Mesendoderm (in vitro differentiated cells): ENCODE data around the gene MGAT5B.
"Not testable (repeated sequence)": the region's sequence is repeated elsewhere in the genome, so short reads cannot be mapped to it uniquely, and the experiment has no call there.

Experiments used
- DNase-seq: peaks from one replicate; pipeline ENCODE4 v3.0.0; 2013
- H2AK5ac ChIP-seq: 2 replicates; pipeline ENCODE4 v1.6.1; 2013; ENCODE audit warnings: low read length, inconsistent platforms
- H2BK120ac ChIP-seq: 2 replicates; pipeline ENCODE4 v1.6.1; 2013; ENCODE audit warnings: low read depth, mild to moderate bottlenecking, low read length, moderate library complexity, mixed read lengths
- H2BK15ac ChIP-seq: replicated peaks from 2 replicates; pipeline ENCODE4 v1.6.1; 2013; ENCODE audit warnings: low read depth, mild to moderate bottlenecking, moderate library complexity
- H2BK5ac ChIP-seq: 2 replicates; pipeline ENCODE4 v1.6.1; 2013; ENCODE audit warnings: low read length, inconsistent platforms
- H3K18ac ChIP-seq: 2 replicates; pipeline ENCODE4 v1.6.1; 2013; ENCODE audit warnings: mild to moderate bottlenecking, low read length, mixed read lengths
- H3K23ac ChIP-seq: one replicate; pipeline ENCODE4 v1.6.1; 2013; ENCODE audit warnings: low read length
- H3K27ac ChIP-seq: 2 replicates; pipeline ENCODE4 v1.5.1; 2013; ENCODE audit warnings: low read depth, mild to moderate bottlenecking, inconsistent platforms, low read length, moderate library complexity
- H3K27me3 ChIP-seq: 2 replicates; pipeline ENCODE4 v1.6.1; 2013; ENCODE audit warnings: low read length, control low read depth, mild to moderate bottlenecking, inconsistent platforms; ENCODE audit not compliant: insufficient read depth, poor library complexity
- H3K36me3 ChIP-seq: 2 replicates; pipeline ENCODE4 v1.6.1; 2013; ENCODE audit warnings: low read length, inconsistent platforms; ENCODE audit not compliant: control insufficient read depth, insufficient read depth
- H3K4ac ChIP-seq: one replicate; pipeline ENCODE4 v1.6.1; 2013; ENCODE audit warnings: low read depth, mild to moderate bottlenecking, low read length, moderate library complexity
- H3K4me1 ChIP-seq: 2 replicates; pipeline ENCODE4 v1.6.1; 2013; ENCODE audit warnings: low read depth, low read length, inconsistent platforms; ENCODE audit not compliant: control insufficient read depth
- H3K4me2 ChIP-seq: 2 replicates; pipeline ENCODE4 v1.6.1; 2013; ENCODE audit warnings: low read length
- H3K4me3 ChIP-seq: 2 replicates; pipeline ENCODE4 v1.5.1; 2013; ENCODE audit warnings: mild to moderate bottlenecking, low read length
- H3K56ac ChIP-seq: one replicate; pipeline ENCODE4 v1.6.1; 2013; ENCODE audit warnings: low read length
- H3K79me1 ChIP-seq: 2 replicates; pipeline ENCODE4 v1.6.1; 2013; ENCODE audit warnings: low read length, inconsistent platforms
- H3K79me2 ChIP-seq: 2 replicates; pipeline ENCODE4 v1.6.1; 2013; ENCODE audit warnings: mild to moderate bottlenecking, low read length; ENCODE audit not compliant: control insufficient read depth, insufficient read depth
- H3K9ac ChIP-seq: 2 replicates; pipeline ENCODE4 v1.6.1; 2013; ENCODE audit warnings: low read length, inconsistent platforms
- H4K5ac ChIP-seq: one replicate; pipeline ENCODE4 v1.6.1; 2013; ENCODE audit warnings: low read length
- H4K8ac ChIP-seq: one replicate; pipeline ENCODE4 v1.6.1; 2013; ENCODE audit warnings: low read depth, mild to moderate bottlenecking, control low read depth, low read length, moderate library complexity
- WGBS: extraction: QIAGEN DNeasy Blood & Tissue Kit; methylation state at CpG from one replicate; pipeline ENCODE4 v1.1.7; 2013; ENCODE audit warnings: low lambda C conversion rate, missing lambda C conversion rate; ENCODE audit not compliant: insufficient coverage; ENCODE audit errors: extremely low coverage; 5-methylcytosine and 5-hydroxymethylcytosine counted together

Gene MGAT5B

DNA sequence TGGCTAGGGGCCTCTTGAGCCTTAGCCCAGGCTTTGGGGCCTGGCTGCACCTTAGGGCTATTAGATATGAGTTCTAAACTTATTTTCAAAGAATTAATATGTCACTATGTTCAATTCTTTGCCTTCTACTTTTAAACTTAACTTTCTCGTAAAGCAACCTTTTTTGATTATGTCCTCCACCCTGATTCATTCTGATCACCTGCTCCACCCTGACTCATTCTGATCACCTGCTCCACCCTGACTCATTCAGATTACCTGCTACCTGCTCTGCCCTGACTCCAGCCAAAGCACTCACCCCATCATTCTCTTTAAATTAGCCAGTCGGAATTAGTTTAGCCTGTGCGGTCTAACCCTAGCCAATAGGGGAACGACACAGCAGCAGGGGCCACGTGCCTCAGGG lies 102.0 kb downstream of the MGAT5B start:
- H3K4me1 ChIP-seq, H2BK15ac ChIP-seq, H3K4me3 ChIP-seq, H3K79me1 ChIP-seq, H3K23ac ChIP-seq, H3K4me2 ChIP-seq, DNase-seq, H3K4ac ChIP-seq, H3K27me3 ChIP-seq, H4K8ac ChIP-seq, H3K79me2 ChIP-seq, H3K18ac ChIP-seq, H2BK5ac ChIP-seq, H2BK120ac ChIP-seq, H2AK5ac ChIP-seq, H3K27ac ChIP-seq, H4K5ac ChIP-seq, H3K36me3 ChIP-seq: not testable (repeated sequence)
- WGBS: no CpG with 5 or more reads among the region's 5 CpGs
- peak overlapping the region; percentile 67 for H3K9ac ChIP-seq
- H3K56ac ChIP-seq: peak overlapping the region; percentile 81

DNA sequence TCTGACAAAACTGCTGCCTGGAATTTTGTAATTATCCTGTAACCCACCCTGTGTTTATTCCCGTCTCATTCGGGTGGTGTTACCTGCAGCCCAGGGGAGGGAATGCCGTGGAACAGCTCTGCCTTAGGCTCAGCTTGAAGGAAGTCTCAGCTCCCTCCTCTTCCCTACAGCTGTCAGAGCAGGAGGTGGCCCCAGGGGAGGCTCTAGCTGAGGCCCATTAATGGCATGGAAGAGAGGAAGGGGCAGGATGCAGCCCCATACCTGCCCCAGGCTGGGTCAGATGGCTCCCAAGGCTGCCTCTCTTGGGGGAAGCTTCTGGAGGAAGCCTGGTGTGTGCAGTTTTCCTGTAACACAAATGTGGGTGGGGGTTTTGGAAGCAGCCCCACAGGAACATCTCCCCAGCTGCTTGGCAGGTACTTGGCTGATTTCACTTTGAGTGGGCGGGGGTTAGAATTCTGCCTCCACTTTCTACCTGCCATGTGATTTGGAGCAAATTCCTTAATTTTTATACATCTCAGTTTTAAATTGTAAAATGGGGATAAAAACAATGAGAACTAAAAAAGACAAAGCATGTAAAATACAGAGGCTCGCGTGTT lies 103.9 kb downstream of the MGAT5B start:
- Histone ChIP-seq H3K56ac (no peak overlapping the region), H3K9ac (no peak overlapping the region), H3K4me1 (peaks cover 2% of the 10 kb centered on the region), H3K23ac (no peak overlapping the region), H3K18ac (no peak overlapping the region), H2BK15ac (no peak overlapping the region), H3K27me3 (no peaks in the 10 kb centered on the region), H2AK5ac (no peak overlapping the region), H2BK120ac (no peak overlapping the region), H3K27ac (no peak overlapping the region), H3K79me1 (no peaks in the 10 kb centered on the region), H3K4ac (no peak overlapping the region), H2BK5ac (no peak overlapping the region), H3K36me3 (no peaks in the 10 kb centered on the region), H3K4me3 (no peak overlapping the region), H3K79me2 (no peaks in the 10 kb centered on the region), H3K4me2 (no peak overlapping the region), H4K5ac (no peak overlapping the region), H4K8ac (no peak overlapping the region)
- WGBS: no CpG with 5 or more reads among the region's 6 CpGs
- peak; percentile 32 for DNase-seq

DNA sequence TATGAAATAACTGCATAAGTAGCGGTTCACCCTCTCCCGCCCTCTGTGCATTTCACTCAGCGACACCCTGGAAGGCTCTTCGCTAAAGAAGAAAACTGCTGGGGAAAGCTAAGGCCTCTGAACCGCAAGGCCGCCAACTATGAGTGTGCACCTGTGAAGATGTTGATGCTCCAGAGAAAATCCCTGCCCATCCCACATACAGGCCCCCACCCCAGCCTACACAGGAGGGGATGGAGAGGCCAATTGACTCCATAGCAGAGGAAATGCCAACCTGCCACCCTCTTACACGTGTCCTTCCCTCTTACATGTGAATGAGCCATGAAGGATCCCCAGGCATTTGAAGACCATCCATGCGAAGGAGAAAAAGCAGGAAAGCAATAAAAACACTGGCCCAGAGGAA lies 104.8 kb downstream of the MGAT5B start:
- Histone ChIP-seq H3K27me3 (no peaks in the 10 kb centered on the region), H3K36me3 (no peaks in the 10 kb centered on the region), H3K27ac (no peak overlapping the region), H3K4me3 (no peak overlapping the region), H2BK5ac (no peak overlapping the region), H4K5ac (no peak overlapping the region), H3K4me1 (peaks cover 2% of the 10 kb centered on the region), H3K4ac (no peak overlapping the region), H3K79me2 (no peaks in the 10 kb centered on the region), H3K79me1 (no peaks in the 10 kb centered on the region), H2BK120ac (no peak overlapping the region), H3K23ac (no peak overlapping the region), H3K4me2 (no peak overlapping the region), H3K56ac (no peak overlapping the region), H3K9ac (no peak overlapping the region), H4K8ac (no peak overlapping the region), H2AK5ac (no peak overlapping the region), H2BK15ac (no peak overlapping the region), H3K18ac (no peak overlapping the region)
- DNase-seq: no peak
- WGBS: no CpG with 5 or more reads among the region's 8 CpGs

DNA sequence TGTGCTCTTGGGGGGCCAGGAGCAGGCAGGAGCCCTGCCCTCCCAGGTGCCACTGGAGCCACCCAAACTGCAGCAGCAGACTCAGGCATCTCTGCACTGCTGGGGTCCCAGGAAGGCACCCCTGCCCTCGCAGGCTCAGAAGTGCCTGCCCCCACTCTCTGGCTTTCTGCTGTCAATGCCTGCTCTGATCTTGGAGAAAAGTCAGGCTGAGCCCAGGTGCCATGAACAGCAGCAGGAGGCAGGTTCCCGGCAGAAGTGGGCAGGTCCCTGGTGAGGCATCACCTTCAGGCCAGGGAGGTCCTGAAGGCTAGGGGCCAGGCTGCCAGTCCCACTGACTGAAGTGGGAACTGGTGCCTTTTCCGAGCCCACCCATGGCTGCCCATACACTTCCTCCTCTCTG lies 106.5 kb downstream of the MGAT5B start:
- DNase-seq: no peak
- Histone ChIP-seq H3K9ac (no peak overlapping the region), H2BK15ac (no peak overlapping the region), H3K4ac (no peak overlapping the region), H4K8ac (no peak overlapping the region), H2BK5ac (no peak overlapping the region), H3K23ac (no peak overlapping the region), H3K36me3 (no peaks in the 10 kb centered on the region), H3K4me2 (no peak overlapping the region), H3K27me3 (no peaks in the 10 kb centered on the region), H2AK5ac (no peak overlapping the region), H3K18ac (no peak overlapping the region), H4K5ac (no peak overlapping the region), H3K79me1 (no peaks in the 10 kb centered on the region), H3K27ac (no peak overlapping the region), H3K4me1 (peaks cover 2% of the 10 kb centered on the region), H2BK120ac (no peak overlapping the region), H3K56ac (no peak overlapping the region), H3K4me3 (no peak overlapping the region), H3K79me2 (no peaks in the 10 kb centered on the region)
- no CpG with 5 or more reads among the region's 3 CpGs for WGBS

DNA sequence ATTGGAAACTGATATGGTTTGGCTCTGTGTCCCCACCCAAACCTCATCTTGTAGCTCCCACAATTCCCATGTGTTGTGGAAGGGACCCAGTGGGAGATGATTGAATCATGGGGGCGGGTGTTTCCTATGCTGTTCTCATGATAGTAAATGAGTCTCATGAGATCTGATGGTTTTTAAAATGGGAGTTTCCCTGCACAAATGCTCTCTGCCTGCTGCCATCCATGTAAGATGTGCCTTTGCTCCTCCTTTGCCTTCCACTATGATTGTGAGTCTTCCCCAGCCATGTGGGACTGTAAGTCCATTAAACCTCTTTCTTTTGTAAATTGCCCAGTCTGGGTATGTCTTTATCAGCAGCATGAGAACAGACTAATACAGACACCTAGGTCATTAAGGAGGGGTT lies 109.8 kb downstream of the MGAT5B start:
- H3K27me3 ChIP-seq, H3K4ac ChIP-seq, H3K4me1 ChIP-seq, H3K56ac ChIP-seq, H3K79me2 ChIP-seq, H3K36me3 ChIP-seq, H4K8ac ChIP-seq, H2AK5ac ChIP-seq, H2BK5ac ChIP-seq, H3K4me2 ChIP-seq, H3K27ac ChIP-seq, H3K4me3 ChIP-seq, H3K79me1 ChIP-seq, H3K23ac ChIP-seq, H2BK120ac ChIP-seq, H3K9ac ChIP-seq, H2BK15ac ChIP-seq, H3K18ac ChIP-seq, DNase-seq, H4K5ac ChIP-seq: not testable (repeated sequence)
- WGBS: no CpG with 5 or more reads among the region's 1 CpG

DNA sequence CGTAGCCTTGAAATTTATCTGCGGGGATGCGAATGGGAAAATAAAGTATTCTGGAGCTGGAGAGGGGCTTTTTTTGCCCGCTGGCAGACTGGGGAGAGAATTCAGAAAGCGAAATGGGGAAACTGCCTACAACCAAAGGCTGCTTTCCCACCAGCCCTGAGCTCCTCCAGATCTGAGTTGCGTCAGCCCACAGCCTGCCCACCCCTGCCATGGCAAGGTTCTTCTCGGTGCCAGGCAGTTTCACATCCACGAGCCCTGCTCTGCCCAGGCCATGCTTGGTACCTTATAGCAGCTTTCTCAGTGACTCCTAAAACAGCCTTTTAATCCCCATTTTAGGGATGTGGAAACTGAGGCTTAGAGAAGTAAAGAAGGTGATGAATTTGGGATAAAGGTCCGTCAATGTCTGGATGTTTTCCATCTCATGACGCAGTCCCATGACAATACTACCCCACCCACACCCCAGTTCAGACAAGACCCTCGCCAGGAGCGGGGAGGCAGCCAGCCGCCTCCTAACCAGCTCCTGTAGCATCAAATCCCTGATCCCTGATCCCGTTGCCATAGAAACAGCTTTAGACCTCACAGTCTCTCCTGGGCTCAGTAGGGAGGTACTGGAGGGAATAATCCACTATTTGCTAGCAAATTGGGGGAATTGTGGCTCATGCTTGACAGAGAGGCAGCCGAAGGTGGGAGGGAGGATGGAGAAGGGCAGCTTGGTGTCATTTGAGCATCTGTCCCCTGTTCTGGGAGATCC lies 113.5 kb downstream of the MGAT5B start:
- Histone ChIP-seq H3K23ac (no peak overlapping the region), H3K9ac (no peak overlapping the region), H3K27me3 (no peaks in the 10 kb centered on the region), H3K4me1 (no peaks in the 10 kb centered on the region), H2BK120ac (no peak overlapping the region), H2BK5ac (no peak overlapping the region), H3K27ac (no peak overlapping the region), H3K4me3 (no peak overlapping the region), H3K79me2 (no peaks in the 10 kb centered on the region), H3K4me2 (no peak overlapping the region), H3K36me3 (no peaks in the 10 kb centered on the region), H3K18ac (no peak overlapping the region), H3K56ac (no peak overlapping the region), H2BK15ac (no peak overlapping the region), H3K4ac (no peak overlapping the region), H2AK5ac (no peak overlapping the region), H3K79me1 (no peaks in the 10 kb centered on the region), H4K5ac (no peak overlapping the region), H4K8ac (no peak overlapping the region)
- no CpG with 5 or more reads among the region's 15 CpGs for WGBS
- no peak for DNase-seq
